ENCODE measurements around the gene MOCS1. TPM values are rescaled to one million over a fixed set of nuclear protein-coding genes. Genes with fewer than 3 reads are reported as not detected.
A peak's percentile ranks its signal among the peaks of the same experiment; 100 is the strongest.

The MOCS1 gene
- total and polyA plus RNA-seq, 4 donors = 10.3 to 23.0 (median 19.2) TPM

DNA sequence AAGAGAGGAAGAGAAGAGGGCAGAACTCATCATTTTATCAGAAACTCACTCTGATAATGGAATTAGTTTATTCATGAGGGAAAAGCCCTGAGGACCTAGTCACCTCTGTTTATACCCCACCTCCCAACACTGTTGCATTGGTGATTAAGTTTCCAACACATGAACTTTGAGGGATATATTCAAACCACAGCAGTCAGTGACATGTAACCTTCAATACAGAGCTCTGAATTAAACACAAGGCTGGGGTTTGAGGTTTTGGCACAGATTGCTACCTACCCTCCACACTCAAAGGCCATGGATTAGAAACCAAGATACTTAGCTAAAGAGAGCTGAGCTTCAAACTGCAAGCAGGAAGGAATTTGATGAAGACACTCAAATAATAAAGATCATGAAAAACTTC lies 48.5 kb upstream of the MOCS1 start:
- Histone ChIP-seq H3K9me3 (ENCODE audit: control insufficient read depth in 4 of 4, insufficient read depth in 3 of 4, low read length in 3 of 4) (no peaks in the 10 kb centered on the region), H3K36me3 (ENCODE audit: control insufficient read depth in 4 of 4, insufficient read depth in 4 of 4, low read length in 4 of 4) (no peaks in the 10 kb centered on the region), H3K4me3 (no peak overlapping the region), H3K27ac (ENCODE audit: low read depth in 1 of 2, low read length in 1 of 2) (no peak overlapping the region), H3K4me1 (ENCODE audit: control insufficient read depth in 5 of 5, insufficient read depth in 5 of 5, low read length in 5 of 5) (peaks cover 0 to 15% (median 0%) of the 10 kb centered on the region in 5 donors), H3K9ac (ENCODE audit: insufficient read depth in 1 of 2, low read length in 2 of 2) (no peak overlapping the region), H3K27me3 (ENCODE audit: control insufficient read depth in 3 of 3, insufficient read depth in 3 of 3, low read length in 2 of 3) (no peaks in the 10 kb centered on the region)
- ATAC-seq (ENCODE audit: insufficient read depth, low FRiP score) (no peak), DNase-seq (no peak)
- TF ChIP-seq, protein P1, sequence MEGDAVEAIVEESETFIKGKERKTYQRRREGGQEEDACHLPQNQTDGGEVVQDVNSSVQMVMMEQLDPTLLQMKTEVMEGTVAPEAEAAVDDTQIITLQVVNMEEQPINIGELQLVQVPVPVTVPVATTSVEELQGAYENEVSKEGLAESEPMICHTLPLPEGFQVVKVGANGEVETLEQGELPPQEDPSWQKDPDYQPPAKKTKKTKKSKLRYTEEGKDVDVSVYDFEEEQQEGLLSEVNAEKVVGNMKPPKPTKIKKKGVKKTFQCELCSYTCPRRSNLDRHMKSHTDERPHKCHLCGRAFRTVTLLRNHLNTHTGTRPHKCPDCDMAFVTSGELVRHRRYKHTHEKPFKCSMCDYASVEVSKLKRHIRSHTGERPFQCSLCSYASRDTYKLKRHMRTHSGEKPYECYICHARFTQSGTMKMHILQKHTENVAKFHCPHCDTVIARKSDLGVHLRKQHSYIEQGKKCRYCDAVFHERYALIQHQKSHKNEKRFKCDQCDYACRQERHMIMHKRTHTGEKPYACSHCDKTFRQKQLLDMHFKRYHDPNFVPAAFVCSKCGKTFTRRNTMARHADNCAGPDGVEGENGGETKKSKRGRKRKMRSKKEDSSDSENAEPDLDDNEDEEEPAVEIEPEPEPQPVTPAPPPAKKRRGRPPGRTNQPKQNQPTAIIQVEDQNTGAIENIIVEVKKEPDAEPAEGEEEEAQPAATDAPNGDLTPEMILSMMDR (IDR thresholded peaks at IDR 0.05; ENCODE audit: control extremely low read depth, extremely low read depth) = no peak

DNA sequence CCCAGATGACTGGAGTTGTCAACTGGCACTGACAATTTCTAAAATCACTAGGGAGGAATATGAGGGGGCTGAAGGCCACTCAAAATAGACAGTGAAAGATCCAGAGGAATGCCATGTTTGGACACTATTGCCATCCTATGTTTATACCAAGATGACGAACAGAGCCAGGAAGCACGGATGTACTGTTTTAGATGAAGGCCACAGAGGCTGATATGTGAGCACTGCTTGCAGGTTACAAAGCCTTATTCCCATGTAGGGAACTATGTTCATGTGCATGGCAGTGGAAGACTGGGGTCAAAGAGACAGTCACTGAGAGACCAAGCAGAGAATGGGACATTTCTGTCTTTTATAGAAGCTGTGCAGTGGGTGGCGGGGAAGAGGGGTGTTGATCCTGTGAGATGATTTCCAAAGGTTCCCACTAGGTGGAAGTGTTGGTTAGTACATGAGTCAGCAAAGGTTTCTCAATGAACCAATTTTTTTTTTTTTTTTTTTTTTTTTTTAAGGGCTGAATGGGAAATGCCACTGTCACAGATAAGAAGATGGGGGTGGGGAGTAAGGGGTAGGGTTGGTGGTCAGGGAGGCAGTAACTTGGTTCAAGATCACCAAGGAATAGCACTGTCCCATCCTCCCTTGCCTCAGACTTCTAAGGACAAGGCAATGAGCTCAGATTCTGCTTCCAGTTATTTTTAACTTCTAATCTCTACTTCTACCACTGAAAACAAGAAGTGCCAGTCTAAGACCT lies 46.7 kb upstream of the MOCS1 start:
- H3K9ac ChIP-seq (ENCODE audit: insufficient read depth in 1 of 2, low read length in 2 of 2) = no peak overlapping the region
- H3K9me3 ChIP-seq (ENCODE audit: control insufficient read depth in 4 of 4, insufficient read depth in 3 of 4, low read length in 3 of 4) = no peaks in the 10 kb centered on the region
- TF ChIP-seq, protein P1 (IDR thresholded peaks at IDR 0.05; ENCODE audit: control extremely low read depth, extremely low read depth) = peak; percentile 29
- peak overlapping the region in 1 of 2 donors; percentile 10 for H3K27ac ChIP-seq (ENCODE audit: low read depth in 1 of 2, low read length in 1 of 2)
- H3K4me3 ChIP-seq = no peak overlapping the region
- ATAC-seq (ENCODE audit: insufficient read depth, low FRiP score) = peak; percentile 55
- H3K36me3 ChIP-seq (ENCODE audit: control insufficient read depth in 4 of 4, insufficient read depth in 4 of 4, low read length in 4 of 4) = no peaks in the 10 kb centered on the region
- H3K27me3 ChIP-seq (ENCODE audit: control insufficient read depth in 3 of 3, insufficient read depth in 3 of 3, low read length in 2 of 3) = no peaks in the 10 kb centered on the region
- 47 to 55% methylated on average over 3 of the region's 3 CpGs for WGBS, 2 donors
- peaks cover 0 to 15% (median 0%) of the 10 kb centered on the region in 5 donors for H3K4me1 ChIP-seq (ENCODE audit: control insufficient read depth in 5 of 5, insufficient read depth in 5 of 5, low read length in 5 of 5)
- peak; percentile 34 to 81 (median 73) for DNase-seq

DNA sequence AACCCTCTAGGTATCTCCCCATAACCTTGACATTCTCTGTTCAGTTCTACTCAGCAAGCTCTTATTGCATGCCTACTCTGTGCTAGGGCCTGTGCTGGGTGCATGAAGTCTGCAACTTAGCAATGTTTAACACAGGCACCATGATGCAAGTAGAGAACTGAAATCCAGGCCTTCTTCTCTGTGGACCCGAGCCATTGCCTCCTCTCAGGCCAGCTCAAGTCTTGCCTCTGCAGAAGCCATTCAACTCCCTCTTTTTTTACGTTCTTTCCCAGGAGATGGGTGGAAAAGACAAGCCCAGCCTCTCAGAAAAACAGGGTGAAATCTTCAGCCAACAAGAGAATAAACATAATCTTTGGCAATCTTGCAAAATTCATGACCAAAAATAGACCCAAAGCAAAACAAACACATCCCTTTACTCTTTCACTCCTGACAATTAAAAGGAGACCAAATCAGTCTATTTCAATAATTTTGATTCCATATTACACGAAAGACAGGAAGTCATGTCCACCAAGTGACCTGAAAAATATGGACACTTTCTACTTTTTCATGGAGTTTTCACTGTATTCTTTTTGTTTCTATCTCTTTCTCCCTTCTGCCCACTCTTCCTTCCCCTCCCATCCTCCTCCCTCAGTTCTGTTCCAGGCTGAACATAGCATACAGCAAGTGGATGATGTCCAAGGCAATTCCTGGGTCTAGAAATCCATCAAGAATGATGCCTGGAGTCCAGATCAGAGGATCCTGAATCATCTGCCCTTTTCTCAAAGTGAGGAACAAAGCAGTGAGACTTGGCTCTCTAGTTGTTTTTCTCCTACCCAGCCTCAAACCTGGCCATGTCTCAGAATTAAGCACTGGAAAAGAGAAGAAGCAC lies 45.4 kb upstream of the MOCS1 start:
- peaks cover 0 to 15% (median 0%) of the 10 kb centered on the region in 5 donors for H3K4me1 ChIP-seq (ENCODE audit: control insufficient read depth in 5 of 5, insufficient read depth in 5 of 5, low read length in 5 of 5)
- DNase-seq (peak in 2 of 3 donors; percentile 45 to 75), ATAC-seq (ENCODE audit: insufficient read depth, low FRiP score) (no peak)
- H3K27me3 ChIP-seq (ENCODE audit: control insufficient read depth in 3 of 3, insufficient read depth in 3 of 3, low read length in 2 of 3) = no peaks in the 10 kb centered on the region
- TF ChIP-seq, protein P1 (IDR thresholded peaks at IDR 0.05; ENCODE audit: control extremely low read depth, extremely low read depth) = no peak
- H3K4me3 ChIP-seq = no peak overlapping the region
- H3K27ac ChIP-seq (ENCODE audit: low read depth in 1 of 2, low read length in 1 of 2) = no peak overlapping the region
- no peak overlapping the region for H3K9ac ChIP-seq (ENCODE audit: insufficient read depth in 1 of 2, low read length in 2 of 2)
- H3K9me3 ChIP-seq (ENCODE audit: control insufficient read depth in 4 of 4, insufficient read depth in 3 of 4, low read length in 3 of 4) = no peaks in the 10 kb centered on the region
- WGBS, 2 donors = 45 to 64% methylated on average over 3 of the region's 3 CpGs
- H3K36me3 ChIP-seq (ENCODE audit: control insufficient read depth in 4 of 4, insufficient read depth in 4 of 4, low read length in 4 of 4) = no peaks in the 10 kb centered on the region

All from lung (tissue), 12 donors.